ENCODE results near the gene GARNL3.

Gene GARNL3

DNA sequence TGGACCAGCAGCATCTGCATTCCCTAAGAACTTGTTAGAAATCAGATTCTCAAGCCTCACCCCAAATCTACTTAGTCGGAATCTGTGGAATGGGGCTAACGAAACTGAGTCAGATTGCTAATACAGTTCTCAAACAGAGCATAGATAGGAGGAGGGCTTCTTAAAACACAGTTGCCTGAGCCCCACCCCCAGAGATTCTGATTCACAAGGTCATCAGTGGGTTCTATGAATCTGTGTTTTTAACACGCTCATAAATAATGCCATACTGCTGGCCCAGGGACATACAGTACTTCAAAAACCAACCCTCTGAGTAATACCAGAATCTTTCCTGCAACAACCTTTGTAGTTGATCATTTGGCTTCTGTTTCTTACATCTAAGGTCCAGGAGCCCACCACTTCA, 32.9 kb upstream of the GARNL3 start:
- no peaks in the 10 kb centered on the region for H4K20me1 ChIP-seq (ENCODE audit: insufficient read depth, low read length, poor library complexity, severe bottlenecking)
- no peaks in the 10 kb centered on the region for H3K79me2 ChIP-seq (ENCODE audit: insufficient read depth, low read length)
- H3K36me3 ChIP-seq (ENCODE audit: insufficient read depth, low read length): no peaks in the 10 kb centered on the region
- no peaks in the 10 kb centered on the region for H3K4me1 ChIP-seq (ENCODE audit: insufficient read depth, low read length, poor library complexity, severe bottlenecking)
- no peak overlapping the region for H3K4me3 ChIP-seq (ENCODE audit: low read length, poor library complexity, severe bottlenecking)
- no peak overlapping the region for H2AFZ ChIP-seq (ENCODE audit: low read length)
- no peak overlapping the region for H3K4me2 ChIP-seq (ENCODE audit: low read depth, low read length, poor library complexity, severe bottlenecking)
- H3K9ac ChIP-seq (ENCODE audit: low read depth, low read length, poor library complexity, severe bottlenecking): no peak overlapping the region
- TF ChIP-seq, protein P1, sequence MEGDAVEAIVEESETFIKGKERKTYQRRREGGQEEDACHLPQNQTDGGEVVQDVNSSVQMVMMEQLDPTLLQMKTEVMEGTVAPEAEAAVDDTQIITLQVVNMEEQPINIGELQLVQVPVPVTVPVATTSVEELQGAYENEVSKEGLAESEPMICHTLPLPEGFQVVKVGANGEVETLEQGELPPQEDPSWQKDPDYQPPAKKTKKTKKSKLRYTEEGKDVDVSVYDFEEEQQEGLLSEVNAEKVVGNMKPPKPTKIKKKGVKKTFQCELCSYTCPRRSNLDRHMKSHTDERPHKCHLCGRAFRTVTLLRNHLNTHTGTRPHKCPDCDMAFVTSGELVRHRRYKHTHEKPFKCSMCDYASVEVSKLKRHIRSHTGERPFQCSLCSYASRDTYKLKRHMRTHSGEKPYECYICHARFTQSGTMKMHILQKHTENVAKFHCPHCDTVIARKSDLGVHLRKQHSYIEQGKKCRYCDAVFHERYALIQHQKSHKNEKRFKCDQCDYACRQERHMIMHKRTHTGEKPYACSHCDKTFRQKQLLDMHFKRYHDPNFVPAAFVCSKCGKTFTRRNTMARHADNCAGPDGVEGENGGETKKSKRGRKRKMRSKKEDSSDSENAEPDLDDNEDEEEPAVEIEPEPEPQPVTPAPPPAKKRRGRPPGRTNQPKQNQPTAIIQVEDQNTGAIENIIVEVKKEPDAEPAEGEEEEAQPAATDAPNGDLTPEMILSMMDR (conservative IDR thresholded peaks at IDR 0.05; ENCODE audit: low read length): no peak
- H3K9me3 ChIP-seq (ENCODE audit: insufficient read depth, low read depth, low read length): no peaks in the 10 kb centered on the region
- no peaks in the 10 kb centered on the region for H3F3A ChIP-seq (ENCODE audit: low read depth)
- peaks cover 2% of the 10 kb centered on the region for H3K27me3 ChIP-seq (ENCODE audit: insufficient read depth, low read length, poor library complexity, severe bottlenecking)
- no peaks in the 10 kb centered on the region for H3K9me2 ChIP-seq (replicated peaks; ENCODE audit: low read depth, low read length)

DNA sequence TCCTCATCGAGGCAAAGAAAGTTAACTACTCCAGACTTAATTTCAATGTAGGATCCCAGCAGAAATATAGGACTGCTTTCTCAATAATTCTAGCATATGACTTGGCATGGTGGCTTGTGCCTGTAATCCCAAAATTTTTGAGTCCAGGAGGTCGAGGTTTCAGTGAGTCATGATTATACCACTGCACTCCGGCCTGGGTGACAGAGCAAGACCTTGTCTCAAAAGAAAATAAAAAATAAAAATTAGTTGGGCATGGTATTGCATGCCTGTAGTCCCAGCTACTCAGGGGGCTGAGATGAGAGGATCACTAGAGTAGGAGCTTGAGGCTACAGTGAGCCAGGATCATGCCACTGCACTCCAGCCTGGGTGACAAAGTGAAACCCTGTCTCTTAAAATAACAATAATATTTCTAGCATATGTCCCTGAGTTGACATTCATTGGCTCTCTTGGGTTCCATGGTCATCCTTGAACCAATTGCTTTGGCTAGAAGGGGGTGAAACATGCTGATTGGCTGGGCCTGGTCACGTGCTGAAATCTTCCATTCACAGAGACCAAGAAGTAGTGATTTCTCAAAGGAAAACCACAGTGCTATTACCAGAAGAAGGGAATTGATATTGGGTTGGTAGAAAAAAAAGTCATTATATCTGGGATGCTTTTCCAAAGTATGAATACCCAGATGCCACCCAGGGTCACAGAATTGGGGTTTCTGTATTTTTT, 31.6 kb upstream of the GARNL3 start:
- H2AFZ ChIP-seq (ENCODE audit: low read length): no peak overlapping the region
- no peaks in the 10 kb centered on the region for H3K79me2 ChIP-seq (ENCODE audit: insufficient read depth, low read length)
- TF ChIP-seq, protein P1 (conservative IDR thresholded peaks at IDR 0.05; ENCODE audit: low read length): no peak
- TF ChIP-seq EZH2phosphoT487 (IDR thresholded peaks at IDR 0.05; ENCODE audit: borderline replicate concordance): no peak
- no peaks in the 10 kb centered on the region for H3K9me3 ChIP-seq (ENCODE audit: insufficient read depth, low read depth, low read length)
- H3K36me3 ChIP-seq (ENCODE audit: insufficient read depth, low read length): no peaks in the 10 kb centered on the region
- H3K4me1 ChIP-seq (ENCODE audit: insufficient read depth, low read length, poor library complexity, severe bottlenecking): no peaks in the 10 kb centered on the region
- no peak overlapping the region for H3K4me3 ChIP-seq (ENCODE audit: low read length, poor library complexity, severe bottlenecking)
- no peaks in the 10 kb centered on the region for H3K9me2 ChIP-seq (replicated peaks; ENCODE audit: low read depth, low read length)
- peaks cover 8% of the 10 kb centered on the region for H3K27me3 ChIP-seq (ENCODE audit: insufficient read depth, low read length, poor library complexity, severe bottlenecking)
- H4K20me1 ChIP-seq (ENCODE audit: insufficient read depth, low read length, poor library complexity, severe bottlenecking): no peaks in the 10 kb centered on the region
- H3K9ac ChIP-seq (ENCODE audit: low read depth, low read length, poor library complexity, severe bottlenecking): no peak overlapping the region
- no peaks in the 10 kb centered on the region for H3F3A ChIP-seq (ENCODE audit: low read depth)
- no peak overlapping the region for H3K4me2 ChIP-seq (ENCODE audit: low read depth, low read length, poor library complexity, severe bottlenecking)

DNA sequence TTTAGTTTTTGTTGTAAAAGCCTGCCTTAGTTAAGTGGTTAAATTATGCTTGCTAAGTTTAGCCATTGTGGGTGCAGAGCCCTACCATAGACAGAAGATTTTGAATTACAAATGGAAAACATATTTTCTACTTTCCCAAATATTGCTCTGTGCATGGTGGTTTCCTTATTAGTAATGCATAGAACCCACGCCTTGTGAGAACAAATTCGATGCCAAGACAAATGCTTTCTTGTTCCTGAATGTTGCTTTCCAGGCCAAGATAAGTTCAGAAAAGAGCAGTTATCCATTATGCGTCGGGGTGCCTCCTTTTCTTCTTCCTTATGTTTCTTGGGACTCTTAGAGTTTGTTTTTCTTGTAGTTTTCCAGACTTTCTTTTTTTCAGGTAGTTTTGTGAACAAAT, 31.0 kb upstream of the GARNL3 start:
- Histone ChIP-seq H3K9me2 (replicated peaks; ENCODE audit: low read depth, low read length) (no peaks in the 10 kb centered on the region), H3K9me3 (ENCODE audit: insufficient read depth, low read depth, low read length) (no peaks in the 10 kb centered on the region), H3K4me1 (ENCODE audit: insufficient read depth, low read length, poor library complexity, severe bottlenecking) (no peaks in the 10 kb centered on the region), H3K4me3 (ENCODE audit: low read length, poor library complexity, severe bottlenecking) (no peak overlapping the region), H3K27me3 (ENCODE audit: insufficient read depth, low read length, poor library complexity, severe bottlenecking) (peaks cover 8% of the 10 kb centered on the region), H3F3A (ENCODE audit: low read depth) (no peaks in the 10 kb centered on the region), H3K36me3 (ENCODE audit: insufficient read depth, low read length) (no peaks in the 10 kb centered on the region), H3K79me2 (ENCODE audit: insufficient read depth, low read length) (no peaks in the 10 kb centered on the region), H3K9ac (ENCODE audit: low read depth, low read length, poor library complexity, severe bottlenecking) (no peak overlapping the region), H2AFZ (ENCODE audit: low read length) (no peak overlapping the region), H3K4me2 (ENCODE audit: low read depth, low read length, poor library complexity, severe bottlenecking) (no peak overlapping the region), H4K20me1 (ENCODE audit: insufficient read depth, low read length, poor library complexity, severe bottlenecking) (no peaks in the 10 kb centered on the region)
- TF ChIP-seq, protein P1 (conservative IDR thresholded peaks at IDR 0.05; ENCODE audit: low read length): no peak
- no peak for TF ChIP-seq EZH2phosphoT487 (IDR thresholded peaks at IDR 0.05; ENCODE audit: borderline replicate concordance)

All from Loucy (cell line).